HG03571 (cell line): ENCODE data around the gene PRR14L.
"Not testable (repeated sequence)": the region's sequence is repeated elsewhere in the genome, so short reads cannot be mapped to it uniquely, and the experiment has no call there.

Experiments
- ATAC-seq: cut with Tn5 transposase; IDR thresholded peaks from one replicate; pipeline ENCODE4 v1.9.1; 2021; ENCODE audit not compliant: unreplicated experiment

PRR14L gene

DNA sequence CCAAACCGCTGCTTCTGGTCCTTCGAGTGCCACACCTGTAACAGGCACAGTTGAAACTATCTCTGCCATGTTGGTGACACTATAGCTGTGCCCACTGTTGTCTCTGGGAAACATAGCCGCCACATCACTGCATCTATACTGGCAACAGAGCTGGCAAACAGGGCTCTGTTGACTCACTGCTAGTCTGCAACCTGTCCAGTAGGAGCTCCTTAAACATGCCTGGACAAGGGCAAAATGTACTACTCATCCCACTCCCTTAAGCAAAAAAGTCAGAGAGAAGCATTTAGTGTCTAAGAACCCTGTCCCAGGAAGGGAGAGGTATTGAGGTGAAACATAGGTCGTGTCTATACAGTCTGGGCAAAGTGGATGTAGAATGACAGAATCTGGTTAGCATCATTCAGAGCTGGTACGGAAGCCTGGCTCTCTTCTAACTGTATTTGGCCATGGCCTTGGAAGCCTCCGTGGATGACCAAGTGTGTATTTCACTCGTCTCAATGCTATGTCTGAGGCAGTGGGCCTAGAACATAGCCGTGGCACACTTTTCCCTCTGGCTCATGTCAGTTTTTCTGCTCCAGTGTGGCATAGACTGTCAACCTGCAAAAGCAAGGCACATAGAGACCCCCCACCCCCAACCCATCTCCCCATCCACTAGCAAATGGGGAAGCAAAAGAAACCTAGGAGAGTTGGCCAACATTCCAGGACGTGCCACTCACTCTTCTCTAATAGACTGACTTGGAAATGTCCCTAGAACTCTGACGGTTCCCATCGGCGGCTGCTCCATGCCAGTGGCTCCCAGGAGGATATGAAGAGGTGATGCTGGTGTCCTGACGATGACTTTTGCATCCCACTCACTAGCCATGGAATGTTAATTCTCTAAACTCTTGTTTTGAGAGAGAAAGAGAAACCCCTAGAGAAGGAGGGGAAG lies 66.5 kb downstream of the PRR14L start:
- ATAC-seq, result no peak

DNA sequence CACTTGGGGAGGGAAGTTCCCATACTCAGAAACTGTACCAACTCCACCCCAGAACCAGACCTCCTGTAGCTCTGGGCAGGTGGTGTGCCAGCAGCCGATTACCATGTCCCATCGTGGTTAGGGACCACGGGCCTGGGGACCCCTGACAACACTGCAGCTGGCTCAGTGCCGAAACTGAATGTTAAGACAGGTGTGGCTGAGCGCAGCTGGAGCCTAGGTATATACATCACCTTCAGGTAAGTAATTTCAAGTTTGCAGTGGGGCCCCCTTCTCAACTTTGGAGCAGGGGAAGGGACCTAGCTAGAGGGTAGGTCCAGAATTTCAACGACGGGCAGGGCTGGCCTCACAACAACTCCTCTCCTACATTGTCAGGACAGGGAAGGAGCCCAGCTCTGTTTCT lies 67.2 kb downstream of the PRR14L start:
- ATAC-seq, result no peak

DNA sequence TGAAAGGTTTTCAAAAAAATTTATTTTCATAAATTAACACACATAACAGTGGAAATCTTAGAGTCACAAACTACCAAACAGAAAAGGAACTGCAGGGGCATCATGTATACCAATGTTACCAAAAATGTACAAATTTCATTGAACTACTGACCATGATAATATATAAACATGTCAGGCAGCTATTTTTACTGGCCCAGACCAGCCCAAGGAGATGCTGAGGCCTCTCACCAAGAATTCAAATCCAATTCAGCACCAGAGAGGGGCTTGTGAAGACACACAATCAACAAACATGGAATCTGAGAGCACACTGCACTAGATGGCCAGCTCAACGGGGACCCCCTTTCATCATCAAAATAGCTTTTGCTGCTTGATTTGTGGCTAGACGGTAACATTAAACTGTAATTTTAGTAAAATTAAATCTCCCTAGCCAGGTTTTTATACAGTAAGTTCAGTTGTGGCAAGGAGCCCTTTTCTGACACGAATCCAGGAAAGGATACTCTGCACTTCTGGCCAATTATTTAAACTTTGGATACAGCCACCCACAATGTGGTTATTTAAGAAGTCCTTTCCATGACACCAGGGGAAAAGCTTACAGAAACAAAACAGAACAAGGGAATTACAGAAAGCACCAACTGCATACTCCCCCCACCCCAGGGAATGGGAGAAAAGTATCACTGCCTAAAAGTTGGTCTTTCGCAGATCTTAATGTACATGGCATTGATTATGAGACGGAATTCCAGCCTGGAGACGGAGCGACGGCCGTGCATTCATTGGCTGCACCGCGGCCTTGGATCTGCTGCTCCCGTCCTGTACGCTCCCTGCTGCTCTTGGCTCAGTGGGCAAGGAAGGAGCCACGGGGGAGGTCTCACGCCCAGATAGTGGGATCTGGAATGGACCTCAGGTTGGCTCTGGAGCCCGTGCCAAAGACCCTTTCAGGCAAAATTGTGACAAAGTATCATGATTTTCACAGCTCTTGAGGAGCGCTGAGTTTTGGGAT lies 68.3 kb downstream of the PRR14L start:
- no peak for ATAC-seq

DNA sequence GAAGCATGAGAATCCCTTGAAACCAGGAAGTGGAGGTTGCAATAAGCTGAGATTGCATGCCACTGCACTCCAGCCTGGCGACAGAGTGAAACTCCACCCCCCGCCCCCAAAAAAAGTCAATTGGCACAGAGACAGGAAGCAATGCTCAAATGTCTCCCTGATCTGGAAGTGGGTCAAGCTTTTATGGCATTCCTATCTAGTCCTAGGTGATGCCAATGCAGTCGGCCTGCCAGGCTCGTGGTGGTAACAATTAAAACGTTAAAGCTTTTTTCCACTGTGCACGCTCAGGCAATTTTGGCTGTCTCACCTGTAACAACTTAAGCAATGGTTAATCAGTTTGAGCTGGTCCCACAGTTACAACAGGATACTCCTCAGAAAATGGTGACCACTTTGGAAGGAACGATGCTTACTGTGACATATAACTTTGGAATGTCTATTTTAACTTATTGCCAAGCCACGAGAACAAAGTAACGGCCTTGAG lies 69.0 kb downstream of the PRR14L start:
- no peak for ATAC-seq

DNA sequence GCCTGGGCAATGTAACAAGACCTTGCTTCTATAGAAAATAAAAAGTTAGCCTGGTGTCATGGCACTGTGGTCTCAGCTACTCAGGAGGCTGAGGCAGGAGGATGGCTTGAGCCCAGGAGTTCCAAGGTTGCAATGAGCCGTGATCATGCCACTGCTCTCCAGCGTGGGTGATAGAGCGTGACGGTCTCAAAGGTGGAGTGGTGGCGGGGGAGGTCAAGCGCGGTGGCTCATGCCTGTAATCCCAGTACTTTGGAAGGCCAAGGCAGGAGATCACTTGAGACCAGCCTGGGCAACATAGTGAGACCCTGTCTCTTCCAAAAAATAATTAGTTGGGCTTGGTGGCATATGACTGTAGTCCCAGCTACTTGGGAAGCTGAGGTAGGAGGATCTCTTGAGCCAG lies 71.2 kb downstream of the PRR14L start:
- no peak for ATAC-seq

DNA sequence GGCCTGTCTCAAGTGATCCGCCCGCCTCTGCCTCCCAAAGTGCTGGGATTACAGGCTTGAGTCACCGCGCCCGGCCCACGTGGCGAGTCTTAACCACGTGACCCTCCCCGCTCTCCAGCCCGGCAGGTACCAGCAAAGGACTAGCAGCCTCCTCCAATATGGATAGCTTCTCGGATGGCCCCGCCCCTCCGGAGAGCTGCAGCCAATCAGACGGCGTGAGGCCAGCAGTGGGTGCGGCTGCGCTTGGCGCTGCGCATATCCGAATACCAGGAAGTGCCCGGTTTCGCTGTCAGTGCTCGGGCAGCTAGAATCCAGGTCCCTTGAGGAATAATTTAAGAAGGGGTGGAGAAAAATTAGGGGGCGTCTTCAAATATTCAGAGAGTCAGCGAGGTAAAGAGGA lies 73.2 kb downstream of the PRR14L start:
- no peak for ATAC-seq

DNA sequence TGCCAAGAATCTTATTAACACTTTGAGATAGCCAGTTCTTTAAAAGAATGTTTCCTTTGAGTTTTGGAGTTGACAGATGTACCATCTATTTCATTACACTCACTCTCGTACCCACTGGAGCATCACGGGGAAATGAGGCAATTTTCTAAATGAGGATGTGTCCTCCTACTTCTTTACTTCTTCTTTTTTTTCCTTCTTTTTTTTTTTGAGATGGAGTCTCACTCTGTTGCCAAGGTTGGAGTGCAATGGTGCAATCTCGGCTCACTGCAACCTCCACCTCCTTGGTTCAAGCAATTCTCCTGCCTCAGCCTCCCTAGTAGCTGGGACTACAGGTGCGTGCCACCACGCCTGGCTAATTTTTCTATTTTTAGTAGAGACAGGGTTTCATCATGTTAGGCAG lies 75.7 kb downstream of the PRR14L start:
- ATAC-seq, result not testable (repeated sequence)

DNA sequence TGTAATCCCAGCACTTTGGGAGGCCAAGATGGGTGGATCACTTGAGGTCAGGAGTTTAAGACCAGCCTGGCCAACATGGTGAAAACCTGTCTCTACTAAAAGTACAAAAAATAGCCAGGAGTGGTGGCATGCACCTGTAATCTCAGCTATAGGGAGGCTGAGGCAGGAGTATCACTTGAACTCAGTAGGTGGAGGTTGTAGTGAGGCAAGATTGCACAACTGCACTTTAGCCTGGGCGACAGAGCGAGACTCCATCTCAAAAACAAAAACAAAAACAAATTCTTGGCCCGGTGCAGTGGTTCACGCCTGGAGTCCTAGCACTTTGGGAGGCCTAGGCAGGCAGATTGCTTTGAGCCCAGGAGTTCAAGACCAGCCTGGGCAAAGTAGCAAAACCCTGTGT lies 81.1 kb downstream of the PRR14L start:
- not testable (repeated sequence) for ATAC-seq

DNA sequence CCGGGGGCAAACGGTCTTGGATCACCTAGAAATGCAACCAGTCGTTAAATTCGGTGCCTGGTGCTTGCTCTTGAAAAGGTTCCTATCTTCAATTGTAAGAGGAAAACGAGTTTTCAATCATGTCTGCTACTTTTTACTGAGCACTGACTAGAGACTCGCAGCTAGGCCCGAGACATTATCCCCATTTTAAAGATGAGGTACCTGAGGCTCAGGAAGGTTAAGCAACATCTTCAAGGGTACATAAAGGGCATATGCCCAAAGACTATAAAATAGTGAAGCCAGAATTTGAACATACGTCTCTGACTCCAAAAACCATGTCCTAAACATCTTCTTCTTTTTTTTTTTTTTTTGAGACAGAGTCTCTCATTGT lies 87.3 kb downstream of the PRR14L start:
- no peak for ATAC-seq

DNA sequence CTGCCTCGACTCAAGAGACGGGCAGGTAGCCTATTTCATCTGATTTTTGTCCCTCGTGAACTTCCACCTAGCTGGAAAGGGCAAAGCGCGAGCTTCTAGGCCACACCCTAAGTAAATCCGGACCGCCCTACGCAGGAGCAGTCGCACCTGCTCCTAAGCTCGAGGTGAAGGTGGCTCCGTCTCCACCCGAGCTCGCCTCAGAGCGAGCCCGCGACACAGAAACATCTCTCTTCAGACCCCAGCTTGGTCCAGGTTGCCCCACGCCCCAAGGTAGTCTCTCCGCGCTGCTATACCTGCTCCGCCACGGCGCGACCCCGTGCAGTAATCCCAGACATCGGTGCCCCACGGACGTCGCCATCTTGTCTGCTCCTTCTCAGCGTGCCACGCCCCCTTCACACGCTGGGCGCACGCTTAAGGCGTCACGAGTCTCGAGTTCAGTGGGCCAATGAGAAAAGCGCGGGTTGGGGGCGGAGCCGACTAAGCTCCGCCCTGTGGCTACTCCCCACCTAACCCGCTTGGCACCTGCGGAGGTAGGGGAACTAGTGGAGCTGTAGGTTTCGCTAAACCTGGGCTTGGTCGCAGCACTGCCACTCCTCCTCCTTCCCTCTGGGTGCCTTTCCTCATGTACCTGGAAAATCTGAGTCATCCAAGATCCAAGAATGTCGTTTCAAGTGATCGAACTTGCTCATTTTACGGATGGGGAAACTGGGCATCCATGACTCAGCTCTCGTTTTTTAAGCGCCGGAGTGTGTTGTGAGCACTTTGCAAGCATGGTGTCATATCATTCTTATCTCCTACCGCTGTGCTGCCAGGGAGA lies 87.9 kb downstream of the PRR14L start, which contains the start of gene PISD:
Gene PISD, minus strand, starts transcription at position 365 of the 817 bp plus-strand sequence. Its CDS starts 7 bp downstream, at position 358.
- ATAC-seq, result peak; percentile 83

DNA sequence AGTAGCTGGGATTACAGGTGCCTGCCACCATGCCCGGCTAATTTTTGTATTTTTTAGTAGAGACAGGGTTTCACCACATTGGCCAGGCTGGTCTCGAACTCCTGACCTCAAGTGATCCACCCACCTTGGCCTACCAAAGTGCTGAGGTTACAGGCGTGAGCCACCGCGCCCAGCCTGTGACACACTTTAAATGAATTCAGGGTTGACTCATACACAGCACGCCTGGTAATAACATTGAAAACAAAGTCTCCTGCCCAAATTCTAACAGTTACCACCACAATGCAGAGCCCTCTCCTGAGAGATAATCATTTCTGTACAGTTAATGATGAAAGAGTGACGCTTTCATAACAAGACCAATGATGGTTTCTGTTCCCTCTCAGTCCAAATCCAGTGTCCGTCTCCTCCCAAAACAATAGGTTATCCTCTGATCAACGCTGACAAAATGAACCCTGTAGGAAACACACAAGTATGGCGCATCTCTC lies 89.0 kb downstream of the PRR14L start:
- not testable (repeated sequence) for ATAC-seq

DNA sequence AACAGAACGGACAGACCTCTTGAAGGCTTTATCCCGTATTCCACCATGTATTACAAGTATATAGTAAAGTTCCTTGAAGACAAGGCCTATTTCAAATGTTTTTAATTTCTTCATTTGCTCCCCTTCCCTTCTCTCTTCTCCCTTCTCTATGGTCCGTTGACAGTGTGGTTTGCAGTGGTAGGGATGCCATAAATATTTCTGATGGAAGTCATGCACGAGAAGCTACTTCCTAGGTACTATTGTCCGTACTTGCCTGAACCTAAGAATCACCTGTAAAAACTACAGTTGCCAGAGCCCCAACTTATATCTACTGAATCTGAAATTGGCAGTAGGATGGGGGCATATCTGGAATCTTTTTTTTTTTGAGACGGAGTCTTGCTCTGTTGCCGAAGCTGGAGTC lies 90.7 kb downstream of the PRR14L start:
- no peak for ATAC-seq

DNA sequence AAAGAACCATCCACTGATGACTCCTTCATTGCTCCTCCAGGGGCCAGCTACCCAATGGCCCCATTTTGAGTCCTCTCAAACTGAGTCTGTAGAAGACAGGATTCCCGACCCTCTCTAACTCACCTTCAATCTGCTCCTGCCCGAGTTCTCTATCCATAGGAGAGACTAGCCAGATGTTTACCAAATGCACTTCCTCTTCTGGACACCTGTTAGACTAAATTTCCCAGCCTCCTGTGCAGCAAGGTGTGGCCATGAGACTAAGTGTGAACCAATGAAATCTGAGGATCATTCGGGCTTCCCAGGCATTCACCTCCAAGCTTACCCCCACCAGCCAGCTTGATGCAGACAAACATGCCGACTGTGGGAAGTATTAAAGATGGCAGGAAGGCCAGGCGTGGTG lies 95.5 kb downstream of the PRR14L start:
- no peak for ATAC-seq

DNA sequence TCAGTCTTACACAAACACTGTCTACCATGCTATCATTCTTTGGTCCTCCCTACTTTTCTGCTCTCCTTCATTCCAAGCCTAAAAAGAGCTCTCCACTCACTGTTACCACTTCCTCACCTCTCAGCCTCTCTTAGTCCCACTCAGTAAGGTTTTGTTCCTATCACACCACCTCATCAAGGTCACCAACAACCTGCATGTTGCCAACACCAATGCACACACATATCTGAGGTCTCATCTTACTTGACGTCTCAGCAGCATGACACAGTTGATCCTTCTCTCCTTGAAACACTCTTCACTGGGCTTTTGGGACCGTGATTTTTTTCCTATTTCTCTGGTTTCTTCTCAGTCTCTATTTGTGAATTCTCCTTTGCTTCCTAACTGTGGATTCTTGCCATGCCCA lies 96.0 kb downstream of the PRR14L start:
- no peak for ATAC-seq

DNA sequence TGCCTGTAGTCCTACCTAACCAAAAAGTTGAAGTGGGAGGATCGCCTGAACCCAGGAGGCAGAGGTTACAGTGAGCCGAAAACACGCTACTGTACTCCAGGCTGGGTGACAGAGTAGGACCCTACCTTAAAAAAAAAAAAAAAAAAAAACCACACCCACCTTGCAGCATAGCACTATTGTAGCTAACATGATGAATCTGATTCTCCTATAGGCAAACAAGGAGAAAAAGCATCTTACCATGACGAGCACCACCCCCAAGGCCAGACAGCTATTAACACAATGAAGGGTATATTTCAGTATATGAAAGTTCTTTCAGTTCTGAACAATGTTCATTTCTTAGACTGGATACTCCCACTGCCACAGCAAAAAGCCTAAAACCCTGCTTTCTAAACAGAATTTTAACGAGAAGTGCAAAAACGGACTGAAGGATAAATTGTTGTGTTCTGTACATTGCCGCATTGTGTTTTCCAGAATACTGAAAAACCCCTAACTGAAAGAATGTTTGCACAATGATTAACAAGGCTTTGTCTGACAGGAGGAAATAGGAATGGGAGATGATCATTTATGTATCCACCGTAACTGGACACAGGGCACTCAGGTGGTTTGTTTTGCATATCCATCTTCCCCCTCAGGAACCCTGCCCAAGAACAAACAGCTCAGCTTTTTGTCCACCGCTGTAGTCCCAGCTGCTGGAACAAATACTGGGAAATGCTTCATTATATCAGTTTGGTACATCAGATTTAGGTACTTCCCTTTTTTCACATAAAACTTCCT lies 96.8 kb downstream of the PRR14L start:
- ATAC-seq, result no peak

DNA sequence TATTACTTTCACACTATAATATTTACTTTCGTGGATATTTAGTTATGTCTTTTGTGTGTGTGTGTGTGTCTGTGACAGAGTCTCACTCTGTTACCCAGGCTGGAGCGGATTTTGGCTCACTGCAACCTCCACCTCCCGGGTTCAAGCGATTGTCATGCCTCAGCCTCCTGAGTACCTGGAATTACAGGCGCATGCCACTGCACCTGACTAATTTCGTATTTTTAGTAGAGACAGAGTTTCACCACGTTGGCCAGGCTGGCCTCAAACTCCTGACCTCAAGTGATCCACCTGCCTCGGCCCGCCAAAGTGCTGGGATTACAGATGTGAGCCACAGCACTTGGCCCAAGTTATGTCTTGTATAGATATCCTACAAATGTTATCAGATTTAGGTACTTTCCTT lies 97.8 kb downstream of the PRR14L start:
- ATAC-seq, result no peak

DNA sequence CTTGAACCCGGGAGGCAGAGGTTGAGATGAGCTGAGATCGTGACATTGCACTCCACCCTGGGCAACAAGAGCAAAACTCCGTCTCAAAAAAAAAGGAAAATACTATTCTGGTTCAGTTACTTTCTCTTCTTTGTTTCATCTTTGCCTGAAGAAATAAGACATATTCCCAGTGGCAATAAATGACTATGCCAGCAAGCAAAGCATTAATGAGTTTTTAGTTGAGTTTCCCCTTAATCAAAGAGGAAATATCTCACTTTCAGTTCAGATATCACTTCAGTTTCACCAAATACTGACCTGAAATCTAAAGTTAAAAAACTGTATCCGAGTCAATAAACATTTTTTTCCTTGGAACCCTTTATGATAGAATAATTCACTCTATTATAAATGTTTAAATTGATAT lies 98.3 kb downstream of the PRR14L start:
- ATAC-seq, result no peak

DNA sequence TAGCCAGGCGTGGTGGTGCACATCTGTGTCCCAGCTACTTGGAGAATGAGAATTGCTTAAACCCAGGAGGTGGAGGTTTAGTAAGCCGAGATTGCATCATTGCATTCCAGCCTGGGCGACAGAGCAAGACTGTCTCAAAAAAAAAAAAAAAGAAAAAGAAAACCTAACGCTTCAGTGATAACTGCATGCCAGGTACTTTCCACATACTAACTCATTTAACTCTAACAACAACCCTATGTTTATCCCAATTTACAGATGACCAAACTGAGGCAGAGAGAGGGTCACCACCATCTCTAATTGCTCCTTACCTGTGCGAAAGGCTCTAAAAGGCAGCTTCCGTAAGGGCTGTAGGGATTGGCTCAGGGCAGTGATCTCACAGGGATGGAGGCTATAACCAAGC lies 99.5 kb downstream of the PRR14L start:
- no peak for ATAC-seq

DNA sequence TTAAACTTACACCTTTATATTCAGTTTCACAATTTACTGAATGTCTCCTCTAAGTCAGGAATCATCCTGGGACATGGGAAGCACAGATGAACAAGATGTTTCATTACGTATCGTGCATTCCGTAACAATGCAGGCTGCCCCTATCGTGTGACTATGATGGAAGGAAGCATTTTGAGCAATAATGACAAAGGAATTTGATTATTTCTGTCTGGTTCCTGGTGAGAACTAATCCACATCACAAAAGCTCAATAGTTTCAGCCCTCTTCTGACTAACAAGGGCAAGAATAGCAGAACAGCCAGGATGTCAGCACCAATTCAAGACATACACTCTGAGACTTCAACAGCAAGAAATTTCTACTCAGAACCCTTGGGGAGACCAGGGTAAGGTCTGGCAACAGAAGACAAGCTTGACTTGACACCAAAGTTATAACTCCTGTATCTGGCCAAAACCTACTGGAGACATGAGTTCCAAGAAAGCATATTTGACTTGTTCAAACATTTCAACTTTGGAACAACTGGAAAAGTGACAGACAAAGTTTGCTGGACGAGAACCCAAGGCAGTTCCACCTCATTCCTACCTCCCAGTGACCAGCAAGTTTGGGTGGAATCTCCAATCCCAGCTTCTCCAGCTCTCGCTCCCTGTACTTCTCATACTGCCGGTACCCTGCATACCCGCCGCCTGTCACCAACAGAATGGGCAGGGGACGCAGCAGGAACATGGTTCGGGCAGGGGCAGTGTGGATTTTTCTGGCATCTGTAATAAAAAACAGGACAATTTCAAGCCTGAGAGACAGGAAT lies 102.2 kb downstream of the PRR14L start:
- no peak for ATAC-seq
